Measurements from ENCODE around the gene FES.
"Not testable (repeated sequence)": the region's sequence is repeated elsewhere in the genome, so short reads cannot be mapped to it uniquely, and the experiment has no call there.

The FES gene

GRCh38 chr15:90890839-90891238 lies 6.5 kb downstream of the FES start:
- DNase-seq = no peak

GRCh38 chr15:90891346-90891949 lies 7.1 kb downstream of the FES start:
- DNase-seq = no peak

GRCh38 chr15:90892023-90892422 lies 7.7 kb downstream of the FES start:
- no peak for DNase-seq

GRCh38 chr15:90892498-90893174 lies 8.3 kb downstream of the FES start:
- DNase-seq = no peak

- DNase-seq = no peak
Measured at GRCh38 chr15:90893175-90894090, 9.1 kb downstream of the FES start.

GRCh38 chr15:90895571-90896117 lies 11.3 kb downstream of the FES start:
- DNase-seq = peak in 39 of 51 donors; percentile 13 to 81 (median 57)

- DNase-seq = not testable (repeated sequence)
Measured at GRCh38 chr15:90897131-90897655, 12.9 kb downstream of the FES start.

GRCh38 chr15:90901175-90902039 lies 17.1 kb downstream of the FES start:
- peak in 15 of 51 donors; percentile 6 to 66 (median 26) for DNase-seq

GRCh38 chr15:90902040-90902839 lies 17.9 kb downstream of the FES start:
- peak; percentile 22 to 87 (median 62) for DNase-seq

GRCh38 chr15:90902840-90903732 lies 18.8 kb downstream of the FES start, which contains the start of gene MAN2A2:
Gene MAN2A2, plus strand, starts transcription at chr15:90903302. Its CDS starts 906 bp downstream, at chr15:90904208.
- peak in 44 of 51 donors; percentile 23 to 79 (median 57) for DNase-seq

GRCh38 chr15:90903733-90904536 lies 19.6 kb downstream of the FES start:
- DNase-seq = peak in 2 of 51 donors; percentile 53 to 69

GRCh38 chr15:90904746-90905145 lies 20.4 kb downstream of the FES start:
- no peak for DNase-seq

- no peak for DNase-seq
Measured at GRCh38 chr15:90905306-90906180, 21.2 kb downstream of the FES start.

GRCh38 chr15:90906181-90906849 lies 22.0 kb downstream of the FES start:
- DNase-seq = peak in 1 of 51 donors; percentile 17

- DNase-seq = no peak
Measured at GRCh38 chr15:90907051-90907660, 22.9 kb downstream of the FES start.

Data from hypothalamus (tissue), 51 donors.